Transverse colon (tissue), 4 donors: ENCODE data around the gene MRPL24. TPM values are rescaled to one million over a fixed set of nuclear protein-coding genes. Genes with fewer than 3 reads are reported as not detected.
A peak's percentile ranks its signal among the peaks of the same experiment; 100 is the strongest.

Experiments used
- DNase-seq: peaks from one replicate; pipeline ENCODE4 v3.0.0-alpha.2; 2019
- H3K27ac ChIP-seq, 4 donors: fragments of 200-600 bp; sonication (generic); 2 replicates each; pipeline ENCODE4 v1.5.1; 2016 to 2018; ENCODE audit warnings: inconsistent platforms in 4 of 4
- H3K27me3 ChIP-seq: fragments of 200-600 bp; sonication (generic); 2 replicates; pipeline ENCODE4 v1.5.1; 2017; ENCODE audit warnings: inconsistent platforms
- H3K36me3 ChIP-seq, 4 donors: fragments of 200-600 bp; sonication (generic); 2 replicates each; pipeline ENCODE4 v1.5.1; 2017 to 2019; ENCODE audit warnings: inconsistent platforms in 4 of 4
- H3K4me1 ChIP-seq, 4 donors: fragments of 200-600 bp; sonication (generic); 2 replicates each; pipeline ENCODE4 v1.5.1; 2017 to 2020; ENCODE audit warnings: inconsistent platforms in 4 of 4
- H3K4me3 ChIP-seq, 4 donors: fragments of 200-600 bp; sonication (generic); 1 replicate in 1 of 4; 2 replicates in 3 of 4; pipeline versions ENCODE4 v1.5.1 to v1.6.1; 2017 to 2019; ENCODE audit warnings: inconsistent platforms in 4 of 4
- H3K9me3 ChIP-seq, 2 donors: fragments of 200-600 bp; sonication (generic); 2 replicates each; pipeline ENCODE4 v1.5.1; 2017 to 2019; ENCODE audit warnings: inconsistent platforms in 2 of 2
- CTCF ChIP-seq, 5 experiments: fragments of 200-600 bp in 3 of 5; fragments of 450-650 bp in 2 of 5; sonication (generic) in 3 of 5; IDR thresholded peaks; 1 replicate in 2 of 5; 2 replicates in 3 of 5; pipeline ENCODE4 v1.5.1; 2016 to 2017; ENCODE audit warnings: antibody characterized with exemption in 5 of 5, inconsistent platforms in 3 of 5, mild to moderate bottlenecking in 2 of 5, moderate library complexity in 1 of 5
- EP300 ChIP-seq: sonication (generic); formaldehyde crosslinking; IDR thresholded peaks from one replicate; pipeline ENCODE4 v1.6.1; 2017; ENCODE audit warnings: antibody characterized with exemption, low read depth
- POLR2A ChIP-seq: fragments of 450-650 bp; IDR thresholded peaks from one replicate; pipeline ENCODE4 v1.6.1; 2016; ENCODE audit warnings: antibody characterized with exemption, mild to moderate bottlenecking, moderate library complexity
- POLR2AphosphoS5 ChIP-seq, 3 donors: sonication (generic); formaldehyde crosslinking; IDR thresholded peaks; one replicate each; pipeline ENCODE4 v1.6.1; 2016; ENCODE audit warnings: antibody characterized with exemption in 3 of 3
- WGBS, 2 donors: methylation state at CpG; one replicate each; pipeline ENCODE4 v1.1.5; 2018; ENCODE audit warnings: low coverage in 1 of 2; 5-methylcytosine and 5-hydroxymethylcytosine counted together
- in situ Hi-C, 4 donors: fragments of 200-750 bp; cut with MboI; loops; one replicate each; pipeline versions ENCODE4 v1.15.0 to v1.15.1; 2017; ENCODE audit warnings: low sequenced_read_pairs in 3 of 4, low pct_ligation_motif_present in 1 of 4, low pct_unique_long_range_greater_than_20kb in 1 of 4
- intact Hi-C: fragments of 100-400 bp; cut with DNase I; formaldehyde crosslinking; loops from one replicate; pipeline ENCODE4 v1.15.1; 2023; ENCODE audit warnings: low total_unique reads
- total RNA-seq, 4 donors: library from RNA; depleted of rRNA; stranded (reverse); fragments of >200 nt; gene quantifications; one replicate each; pipeline ENCODE4 v1.1.0, GENCODE V29; 2016

Gene MRPL24
- total RNA-seq, 4 donors from 2014 or later: 6.8 to 44.9 (median 37.1) TPM

DNA sequence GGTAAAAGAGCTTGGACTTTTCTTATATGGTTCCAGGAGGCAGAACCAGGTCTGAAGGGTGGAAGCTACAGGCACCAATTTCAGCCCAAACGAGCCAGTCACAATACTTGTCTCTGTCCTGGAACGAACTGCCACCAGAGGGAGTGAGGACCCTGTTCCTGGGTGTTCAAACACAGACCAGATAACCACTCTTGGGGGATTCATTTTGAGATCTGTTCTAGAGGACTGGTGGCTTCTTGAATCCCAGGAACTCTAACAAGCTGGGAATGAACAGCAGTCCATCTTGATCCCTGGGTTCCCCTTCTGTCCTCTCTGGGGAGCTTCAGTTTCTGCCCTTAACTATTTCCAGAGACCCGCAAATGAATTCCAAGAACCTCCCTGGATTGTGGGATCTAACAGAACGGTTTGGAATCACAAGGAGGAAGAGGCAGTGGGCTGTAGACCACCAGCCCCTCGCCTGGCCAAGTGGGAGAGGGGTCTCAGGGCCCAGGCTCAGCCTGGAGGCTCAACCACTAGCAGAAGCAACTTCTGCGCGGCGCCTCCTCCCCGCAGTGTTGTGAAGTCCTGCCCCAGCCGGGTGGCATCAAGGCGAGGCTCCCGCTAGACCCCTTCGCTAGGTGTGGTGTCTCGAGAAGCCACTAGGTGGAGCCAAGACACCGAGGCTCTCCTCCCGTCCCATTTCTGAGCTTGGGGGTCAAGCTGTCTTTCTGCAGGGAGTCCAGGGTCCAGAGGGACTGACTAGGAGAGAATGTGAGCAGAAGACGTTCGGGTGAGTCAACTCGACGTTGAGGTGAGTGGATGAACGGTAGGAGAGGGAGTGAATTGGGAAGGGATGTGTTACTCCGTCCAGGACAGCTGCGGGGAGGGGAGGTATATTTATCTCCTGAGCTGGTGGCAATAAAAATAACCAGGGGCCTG is 51.6 kb downstream of the MRPL24 start:
- TF ChIP-seq EP300 (no peak), CTCF (IDR thresholded peaks at IDR 0.05) (peak; percentile 86 to 92 (median 91)), POLR2AphosphoS5 (IDR thresholded peaks at IDR 0.05) (no peak), POLR2A (no peak)
- H3K4me1 ChIP-seq: peaks cover 4 to 28% (median 12%) of the 10 kb centered on the region in 4 donors
- peak; percentile 80 for DNase-seq
- intact Hi-C loops: loop anchor here (1.0 kb wide), 1 partner anchor 36 kb away; no protein-coding TSS in a partner anchor
- H3K27ac ChIP-seq: no peak overlapping the region
- H3K9me3 ChIP-seq: no peaks in the 10 kb centered on the region
- no peaks in the 10 kb centered on the region for H3K36me3 ChIP-seq
- peaks cover 89% of the 10 kb centered on the region for H3K27me3 ChIP-seq
- WGBS, 2 donors: 0 to 2% methylated on average over 8 to 16 of the region's 23 CpGs
- in situ Hi-C loops: loop anchor here in 3 of 4 donors (5.0 to 25.0 kb wide), 2 partner anchors 33 to 173 kb away; partner anchors contain the start of genes INSRR (in 2 of the 3) and NTRK1 (in 2 of the 3)
- no peak overlapping the region for H3K4me3 ChIP-seq

Other genes starting within 250 kb of the MRPL24 start
- 100 to 1,000 TPM in 1 of 4 donors, 10 to 100 TPM in 3; 26.1 to 200 (median 85.7) TPM for gene MEF2D, start 240.3 kb downstream of the MRPL24 start, total RNA-seq
- 1 to 10 TPM; 1.7 to 9.4 (median 2.9) TPM for gene IQGAP3, start 168.5 kb downstream of the MRPL24 start, total RNA-seq
- not detected for gene TTC24, start 161.4 kb downstream of the MRPL24 start, total RNA-seq
- 100 to 1,000 TPM in 1 of 4 donors, 10 to 100 TPM in 3; 25.1 to 104 (median 77.5) TPM for gene NAXE, start 149.3 kb downstream of the MRPL24 start, total RNA-seq
- gene GPATCH4, start 139.6 kb downstream of the MRPL24 start, total RNA-seq: 100 to 1,000 TPM in 1 of 4 donors, 10 to 100 TPM in 3; 12.4 to 113 (median 28.9) TPM
- gene HAPLN2, start 121.7 kb downstream of the MRPL24 start, total RNA-seq: 1 to 10 TPM in 1 of 4 donors, under 1 TPM in 1, not detected in 2; 0.55 to 1.9 TPM
- gene BCAN, start 99.0 kb downstream of the MRPL24 start, total RNA-seq: under 1 TPM in 2 of 4 donors, not detected in 2; 0.55 to 0.95 TPM
- gene NES, start 63.7 kb downstream of the MRPL24 start, total RNA-seq: 10 to 100 TPM in 1 of 4 donors, 1 to 10 TPM in 3; 3.3 to 15.5 (median 5.5) TPM
- gene CRABP2, start 35.5 kb downstream of the MRPL24 start, total RNA-seq: 1 to 10 TPM in 1 of 4 donors, under 1 TPM in 1, not detected in 2; 0.79 to 1.9 TPM
- gene METTL25B, start 12.6 kb downstream of the MRPL24 start, total RNA-seq: 10 to 100 TPM; 37.4 to 40.8 (median 39.0) TPM
- gene ISG20L2, start 12.3 kb downstream of the MRPL24 start, total RNA-seq: 10 to 100 TPM; 25.8 to 61.7 (median 33.1) TPM
- gene HDGF, start 10.6 kb upstream of the MRPL24 start, total RNA-seq: 100 to 1,000 TPM; 150 to 204 (median 179) TPM
- 10 to 100 TPM; 15.1 to 69.9 (median 39.4) TPM for gene PRCC, start 26.4 kb upstream of the MRPL24 start, total RNA-seq
- 1 to 10 TPM in 3 of 4 donors, not detected in 1; 1.9 to 5.9 (median 3.4) TPM for gene SH2D2A, start 75.8 kb upstream of the MRPL24 start, total RNA-seq
- gene INSRR, start 118.0 kb upstream of the MRPL24 start, total RNA-seq: not detected
- 1 to 10 TPM in 1 of 4 donors, under 1 TPM in 2, not detected in 1; 0.20 to 2.6 (median 0.64) TPM for gene NTRK1, start 119.8 kb upstream of the MRPL24 start, total RNA-seq
- 1 to 10 TPM; 1.8 to 5.6 (median 3.7) TPM for gene PEAR1, start 152.6 kb upstream of the MRPL24 start, total RNA-seq
- 1 to 10 TPM in 1 of 4 donors, not detected in 3; 1.2 TPM for gene LRRC71, start 179.5 kb upstream of the MRPL24 start, total RNA-seq